GM12878 (cell line): Measurements from ENCODE around the gene AGRN. TPM values are rescaled to one million over a fixed set of nuclear protein-coding genes. Genes with fewer than 3 reads are reported as not detected.

Experiments used
- BACH1 ChIP-seq: fragments of 450-650 bp; IDR thresholded peaks from 2 replicates; pipeline ENCODE4 v1.6.1; 2017; ENCODE audit warnings: mild to moderate bottlenecking, borderline replicate concordance
- BHLHE40 ChIP-seq, 2 experiments: fragments of 450-650 bp in 1 of 2; IDR thresholded peaks; 2 replicates each; pipeline ENCODE4 v1.6.1; 2011 to 2017; ENCODE audit warnings: low read depth in 2 of 2, borderline replicate concordance in 1 of 2, improper control_type of control experiment in 1 of 2, low read length in 1 of 2, mild to moderate bottlenecking in 1 of 2
- CHD2 ChIP-seq: IDR thresholded peaks from 2 replicates; pipeline ENCODE4 v1.6.1; 2011; ENCODE audit warnings: low read depth, low read length, improper control_type of control experiment, borderline replicate concordance
- CREM ChIP-seq: IDR thresholded peaks from 2 replicates; pipeline ENCODE4 v1.6.1; 2014; ENCODE audit warnings: antibody characterized with exemption, low read depth
- DPF2 ChIP-seq: fragments of 450-650 bp; IDR thresholded peaks from 2 replicates; pipeline ENCODE4 v1.6.1; 2017; ENCODE audit warnings: mild to moderate bottlenecking
- EGR1 ChIP-seq, 2 experiments: IDR thresholded peaks; 1 replicate in 1 of 2; 2 replicates in 1 of 2; pipeline ENCODE4 v1.6.1; 2011 to 2012; ENCODE audit warnings: low read depth in 2 of 2, low read length in 2 of 2, borderline replicate concordance in 1 of 2, mild to moderate bottlenecking in 1 of 2, moderate library complexity in 1 of 2
- MYC ChIP-seq: IDR thresholded peaks from 2 replicates; pipeline ENCODE4 v1.6.1; 2011; ENCODE audit warnings: mild to moderate bottlenecking, low read length, moderate library complexity, inconsistent platforms; ENCODE audit not compliant: insufficient read depth, insufficient replicate concordance, insufficient read length, severe bottlenecking
- PML ChIP-seq: IDR thresholded peaks from 2 replicates; pipeline ENCODE4 v1.6.1; 2012; ENCODE audit warnings: low read length, inconsistent platforms
- SREBF1 ChIP-seq: IDR thresholded peaks from 2 replicates; pipeline ENCODE4 v1.6.1; 2012; ENCODE audit warnings: mild to moderate bottlenecking, low read length
- TCF12 ChIP-seq: IDR thresholded peaks from 2 replicates; pipeline ENCODE4 v1.6.1; 2011; ENCODE audit warnings: low read depth, mild to moderate bottlenecking, low read length
- polyA plus RNA-seq, 11 experiments: library from polyadenylated mRNA; depleted of rRNA in 4 of 11; unstranded in 6 of 11; stranded (reverse) in 5 of 11; fragments of >200 nt; fragmentation: Nextera tagmentation in 4 of 11; fragmentation: Illumina TruSeq in 1 of 11; extraction: Ambion mirVana in 4 of 11; extraction: Trizol in 1 of 11; gene quantifications; 1 replicate in 1 of 11; 2 replicates in 10 of 11; pipeline versions ENCODE4 v1.2.1 to v1.2.3, GENCODE V29; 2011 to 2016; ENCODE audit warnings: inconsistent platforms in 2 of 11, missing spikeins in 2 of 11, low read depth in 1 of 11
- total RNA-seq, 4 experiments: library from RNA; depleted of rRNA in 3 of 4; stranded (reverse); fragments of >200 nt in 3 of 4; fragmentation: Illumina TruSeq in 1 of 4; extraction: Trizol in 1 of 4; gene quantifications; 2 replicates each; pipeline versions ENCODE4 v1.2.1 to v1.2.3, GENCODE V29; 2013 to 2021
- TF ChIP-seq, protein P1 (sequence below): fragments of 450-650 bp; IDR thresholded peaks from 2 replicates; pipeline ENCODE4 v1.6.1; 2017; ENCODE audit warnings: mild to moderate bottlenecking, low read depth, inconsistent platforms; ENCODE audit not compliant: poor library complexity, severe bottlenecking
- TF ChIP-seq, protein P2 (sequence below), 3 experiments: IDR thresholded peaks in 2 of 3; conservative IDR thresholded peaks in 1 of 3; 2 replicates each; pipeline ENCODE4 v1.5.1; 2011; ENCODE audit warnings: low read depth in 3 of 3, low read length in 3 of 3, mild to moderate bottlenecking in 3 of 3, control low read depth in 2 of 3, moderate library complexity in 2 of 3, inconsistent platforms in 1 of 3, mixed read lengths in 1 of 3; ENCODE audit not compliant: control insufficient read depth in 2 of 3, insufficient read depth in 1 of 3; ENCODE audit errors: extremely low read depth in 1 of 3

AGRN gene
- total and polyA plus RNA-seq, 10 of the 15 experiments (the other 5 are each of a cell fraction or from before 2014, with no cell fraction given) = 0.02 to 41.8 (median 4.1) TPM

DNA sequence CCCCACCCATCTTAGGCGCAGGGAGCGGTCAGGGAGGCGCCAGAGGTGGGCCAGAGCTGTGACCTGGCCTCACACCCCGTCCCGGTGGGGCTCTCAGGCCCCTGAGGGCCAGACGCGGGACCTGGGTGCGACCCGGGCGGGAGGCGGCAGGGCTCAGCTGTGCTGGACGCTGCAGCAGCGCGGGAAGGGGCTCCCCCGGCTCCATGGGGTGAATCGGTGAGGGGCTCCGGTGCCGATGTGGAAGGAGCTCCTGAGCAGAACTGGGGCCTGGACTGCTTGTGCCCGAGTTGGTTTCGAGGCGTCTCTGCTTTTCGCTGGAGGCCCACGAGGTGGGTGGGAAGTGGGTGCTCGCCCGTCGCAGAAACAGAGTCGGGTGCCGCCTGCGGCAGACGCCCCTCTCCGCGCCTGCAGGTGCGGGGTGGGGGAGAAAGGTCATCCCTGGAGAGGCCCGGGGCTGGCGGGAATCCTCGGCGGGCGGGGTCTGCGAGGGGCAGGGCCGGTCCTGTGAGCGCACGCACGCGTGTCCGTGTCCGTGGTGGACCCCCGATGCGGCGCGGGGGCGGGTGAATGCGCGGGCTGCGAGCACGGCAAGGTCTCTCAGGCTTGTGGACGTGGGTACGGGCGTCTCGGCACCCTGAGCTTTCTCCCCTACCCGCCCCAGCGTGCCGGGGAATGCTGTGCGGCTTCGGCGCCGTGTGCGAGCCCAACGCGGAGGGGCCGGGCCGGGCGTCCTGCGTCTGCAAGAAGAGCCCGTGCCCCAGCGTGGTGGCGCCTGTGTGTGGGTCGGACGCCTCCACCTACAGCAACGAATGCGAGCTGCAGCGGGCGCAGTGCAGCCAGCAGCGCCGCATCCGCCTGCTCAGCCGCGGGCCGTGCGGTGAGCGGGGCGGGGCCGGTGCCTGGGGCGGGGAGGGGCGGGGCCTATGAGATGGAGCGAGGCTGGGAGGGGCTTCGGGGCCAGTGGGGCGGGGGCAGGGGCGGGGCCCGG lies 20.4 kb downstream of the AGRN start (continued):
- TF ChIP-seq, protein P1, sequence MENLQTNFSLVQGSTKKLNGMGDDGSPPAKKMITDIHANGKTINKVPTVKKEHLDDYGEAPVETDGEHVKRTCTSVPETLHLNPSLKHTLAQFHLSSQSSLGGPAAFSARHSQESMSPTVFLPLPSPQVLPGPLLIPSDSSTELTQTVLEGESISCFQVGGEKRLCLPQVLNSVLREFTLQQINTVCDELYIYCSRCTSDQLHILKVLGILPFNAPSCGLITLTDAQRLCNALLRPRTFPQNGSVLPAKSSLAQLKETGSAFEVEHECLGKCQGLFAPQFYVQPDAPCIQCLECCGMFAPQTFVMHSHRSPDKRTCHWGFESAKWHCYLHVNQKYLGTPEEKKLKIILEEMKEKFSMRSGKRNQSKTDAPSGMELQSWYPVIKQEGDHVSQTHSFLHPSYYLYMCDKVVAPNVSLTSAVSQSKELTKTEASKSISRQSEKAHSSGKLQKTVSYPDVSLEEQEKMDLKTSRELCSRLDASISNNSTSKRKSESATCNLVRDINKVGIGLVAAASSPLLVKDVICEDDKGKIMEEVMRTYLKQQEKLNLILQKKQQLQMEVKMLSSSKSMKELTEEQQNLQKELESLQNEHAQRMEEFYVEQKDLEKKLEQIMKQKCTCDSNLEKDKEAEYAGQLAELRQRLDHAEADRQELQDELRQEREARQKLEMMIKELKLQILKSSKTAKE = no peak
- TF ChIP-seq CREM (no peak), BHLHE40 (IDR thresholded peaks at IDR 0.05; ENCODE audit: borderline replicate concordance in 1 of 2, low read depth in 2 of 2, low read length in 1 of 2) (peak in 1 of 2 experiments; percentile 80; a peak in 1 of 4 replicates), TCF12 (no peak), CHD2 (no peak), PML (no peak), BACH1 (peak; percentile 78), MYC (no peak), EGR1 (IDR thresholded peaks at IDR 0.05; ENCODE audit: borderline replicate concordance in 1 of 2, low read depth in 2 of 2, low read length in 2 of 2) (0 out of 3 replicates have a peak, but pooled peaks of 1 of the 2 experiments have one; percentile 28), DPF2 (peak; percentile 35; the same call in 1 of the 2 replicates), SREBF1 (no peak)
- TF ChIP-seq, protein P2, sequence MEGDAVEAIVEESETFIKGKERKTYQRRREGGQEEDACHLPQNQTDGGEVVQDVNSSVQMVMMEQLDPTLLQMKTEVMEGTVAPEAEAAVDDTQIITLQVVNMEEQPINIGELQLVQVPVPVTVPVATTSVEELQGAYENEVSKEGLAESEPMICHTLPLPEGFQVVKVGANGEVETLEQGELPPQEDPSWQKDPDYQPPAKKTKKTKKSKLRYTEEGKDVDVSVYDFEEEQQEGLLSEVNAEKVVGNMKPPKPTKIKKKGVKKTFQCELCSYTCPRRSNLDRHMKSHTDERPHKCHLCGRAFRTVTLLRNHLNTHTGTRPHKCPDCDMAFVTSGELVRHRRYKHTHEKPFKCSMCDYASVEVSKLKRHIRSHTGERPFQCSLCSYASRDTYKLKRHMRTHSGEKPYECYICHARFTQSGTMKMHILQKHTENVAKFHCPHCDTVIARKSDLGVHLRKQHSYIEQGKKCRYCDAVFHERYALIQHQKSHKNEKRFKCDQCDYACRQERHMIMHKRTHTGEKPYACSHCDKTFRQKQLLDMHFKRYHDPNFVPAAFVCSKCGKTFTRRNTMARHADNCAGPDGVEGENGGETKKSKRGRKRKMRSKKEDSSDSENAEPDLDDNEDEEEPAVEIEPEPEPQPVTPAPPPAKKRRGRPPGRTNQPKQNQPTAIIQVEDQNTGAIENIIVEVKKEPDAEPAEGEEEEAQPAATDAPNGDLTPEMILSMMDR (IDR thresholded peaks at IDR 0.05 in 2 of 3, conservative IDR thresholded peaks at IDR 0.05 in 1 of 3; ENCODE audit: control insufficient read depth in 2 of 3, extremely low read depth in 1 of 3, insufficient read depth in 1 of 3, low read depth in 3 of 3, low read length in 3 of 3) = peak in 1 of 3 experiments; percentile 14; a peak in 2 of 6 replicates
